BJ (cell line): ENCODE results near the gene PRKAG2. TPM values are rescaled to one million over a fixed set of nuclear protein-coding genes. Genes with fewer than 3 reads are reported as not detected.
"Not testable (repeated sequence)": the region's sequence is repeated elsewhere in the genome, so short reads cannot be mapped to it uniquely, and the experiment has no call there.

Experiments
- CTCF ChIA-PET: fragments of 350-600 bp; formaldehyde crosslinking; extraction: SDS; loops from one replicate; lab custom pipeline; 2021; ENCODE audit warnings: antibody characterized with exemption, inconsistent platforms; lab: Yijun Ruan, JAX
- POLR2A ChIA-PET: fragments of 300-600 bp; sonication (Branson Sonifier 250); formaldehyde crosslinking; extraction: SDS; loops from one replicate; lab custom pipeline; 2021; ENCODE audit warnings: antibody characterized with exemption; lab: Charles Lee
- DNase-seq: peaks from one replicate; pipeline ENCODE4 v3.0.0-alpha.2; 2011; ENCODE audit warnings: low read depth
- H3K27me3 ChIP-seq: 2 replicates; pipeline ENCODE4 v1.6.0; 2011; ENCODE audit warnings: low read length; ENCODE audit not compliant: control insufficient read depth, insufficient read depth
- H3K36me3 ChIP-seq: 2 replicates; pipeline ENCODE4 v1.5.1; 2011; ENCODE audit warnings: low read length; ENCODE audit not compliant: control insufficient read depth, insufficient read depth
- H3K4me3 ChIP-seq: 2 replicates; pipeline ENCODE4 v1.5.1; 2011; ENCODE audit warnings: low read depth, mild to moderate bottlenecking, control low read depth, low read length
- CTCF ChIP-seq: IDR thresholded peaks from 2 replicates; pipeline ENCODE4 v1.5.1; 2011; ENCODE audit warnings: low read depth, mild to moderate bottlenecking, control low read depth, inconsistent platforms, low read length, moderate library complexity; ENCODE audit not compliant: insufficient read depth
- polyA plus RNA-seq: library from polyadenylated mRNA; depleted of rRNA; stranded (reverse); fragments of >200 nt; gene quantifications from 2 replicates; pipeline ENCODE4 v1.2.3, GENCODE V29; 2011

Gene PRKAG2
- polyA plus RNA-seq, 1 experiment = 11.3 TPM

- TF ChIP-seq CTCF = no peak
- H3K4me3 ChIP-seq = no peak overlapping the region
- no peak for DNase-seq
- no peaks in the 10 kb centered on the region; the same call in 1 of the 2 replicates for H3K27me3 ChIP-seq
- POLR2A ChIA-PET = no interaction called here
- CTCF ChIA-PET = interaction anchor here (1.0 kb wide), 1 partner anchor 11 kb away, joined by 3 read pairs; no protein-coding TSS in a partner anchor
- H3K36me3 ChIP-seq = no peaks in the 10 kb centered on the region
Observed at GRCh38 chr7:151847136-151847535, 29.8 kb downstream of the PRKAG2 start.

GRCh38 chr7:151845412-151846205 is 31.3 kb downstream of the PRKAG2 start:
- no peak for DNase-seq
- Histone ChIP-seq H3K36me3 (no peaks in the 10 kb centered on the region), H3K4me3 (no peak overlapping the region), H3K27me3 (no peaks in the 10 kb centered on the region)
- ChIA-PET POLR2A (no interaction called here), CTCF (no interaction called here)
- no peak for TF ChIP-seq CTCF

GRCh38 chr7:151844825-151845200 is 32.1 kb downstream of the PRKAG2 start:
- Histone ChIP-seq H3K36me3 (no peaks in the 10 kb centered on the region), H3K27me3 (no peaks in the 10 kb centered on the region), H3K4me3 (no peak overlapping the region)
- DNase-seq = no peak
- no peak for TF ChIP-seq CTCF
- CTCF ChIA-PET = no interaction called here
- POLR2A ChIA-PET = no interaction called here

- ChIA-PET CTCF (interaction anchor here (1.0 kb wide), 1 partner anchor 24 kb away, joined by 3 read pairs; no protein-coding TSS in a partner anchor), POLR2A (no interaction called here)
- H3K27me3 ChIP-seq = no peaks in the 10 kb centered on the region
- no peak for TF ChIP-seq CTCF
- DNase-seq = no peak
- H3K4me3 ChIP-seq = no peak overlapping the region
- no peaks in the 10 kb centered on the region for H3K36me3 ChIP-seq
Observed at GRCh38 chr7:151844071-151844824, 32.7 kb downstream of the PRKAG2 start.

- POLR2A ChIA-PET = no interaction called here
- no peak for TF ChIP-seq CTCF
- no peak overlapping the region for H3K4me3 ChIP-seq
- no peaks in the 10 kb centered on the region for H3K27me3 ChIP-seq
- H3K36me3 ChIP-seq = no peaks in the 10 kb centered on the region
- CTCF ChIA-PET = interaction anchor here (1.0 kb wide), 1 partner anchor 25 kb away, joined by 3 read pairs; no protein-coding TSS in a partner anchor
- DNase-seq = no peak
Observed at GRCh38 chr7:151843181-151843580, 33.7 kb downstream of the PRKAG2 start.

- POLR2A ChIA-PET, H3K4me3 ChIP-seq, CTCF ChIA-PET, H3K36me3 ChIP-seq, H3K27me3 ChIP-seq, DNase-seq: not testable (repeated sequence)
Observed at GRCh38 chr7:151841395-151842051, 35.4 kb downstream of the PRKAG2 start.
